Right renal pelvis (tissue), 4 donors: Measurements from ENCODE around the gene SYNPR. TPM values are rescaled to one million over a fixed set of nuclear protein-coding genes. Genes with fewer than 3 reads are reported as not detected.
"Not testable (repeated sequence)": the region's sequence is repeated elsewhere in the genome, so short reads cannot be mapped to it uniquely, and the experiment has no call there.

Experiments
- DNase-seq, 4 donors: peaks; one replicate each; pipeline ENCODE4 v3.0.0-alpha.2; 2013; ENCODE audit warnings: low read depth in 4 of 4, low spot score in 3 of 4, missing footprints in 1 of 4
- polyA plus RNA-seq, 4 donors: library from polyadenylated mRNA; unstranded; fragments of 120-200 nt; gene quantifications; one replicate each; pipeline ENCODE4 v1.2.1, GENCODE V29; 2013; ENCODE audit not compliant: insufficient read length in 4 of 4

The SYNPR gene
- polyA plus RNA-seq, 4 donors, result 0.10 to 0.12 TPM; not detected in 2

GRCh38 chr3:63607716-63608115 lies 329.6 kb downstream of the SYNPR start:
- DNase-seq, result no peak

- DNase-seq, result no peak
Measured at GRCh38 chr3:63609408-63609807, 331.3 kb downstream of the SYNPR start.

- DNase-seq, result no peak
Measured at GRCh38 chr3:63609834-63610233, 331.7 kb downstream of the SYNPR start.

- no peak for DNase-seq
Measured at GRCh38 chr3:63611382-63611781, 333.3 kb downstream of the SYNPR start.

GRCh38 chr3:63613561-63613960 lies 335.5 kb downstream of the SYNPR start:
- DNase-seq, result no peak

- no peak for DNase-seq
Measured at GRCh38 chr3:63617391-63617790, 339.3 kb downstream of the SYNPR start.

GRCh38 chr3:63624941-63625560 lies 346.9 kb downstream of the SYNPR start:
- DNase-seq, result no peak

GRCh38 chr3:63631670-63632069 lies 353.6 kb downstream of the SYNPR start:
- no peak for DNase-seq

GRCh38 chr3:63635186-63635585 lies 357.1 kb downstream of the SYNPR start:
- DNase-seq, result no peak

GRCh38 chr3:63639806-63640205 lies 361.7 kb downstream of the SYNPR start:
- DNase-seq, result no peak

GRCh38 chr3:63642488-63642887 lies 364.4 kb downstream of the SYNPR start:
- no peak for DNase-seq

GRCh38 chr3:63644212-63644797 lies 366.2 kb downstream of the SYNPR start:
- DNase-seq, result no peak

- DNase-seq, result not testable (repeated sequence)
Measured at GRCh38 chr3:63644928-63645781, 367.0 kb downstream of the SYNPR start.

GRCh38 chr3:63652066-63652725 lies 374.1 kb downstream of the SYNPR start, which contains the start of gene SNTN:
Gene SNTN (plus strand): TSS chr3:63652675. CDS start chr3:63652688, 13 bp downstream.
- no peak for DNase-seq

GRCh38 chr3:63654211-63654610 lies 376.1 kb downstream of the SYNPR start:
- no peak for DNase-seq

GRCh38 chr3:63654931-63655330 lies 376.8 kb downstream of the SYNPR start:
- DNase-seq, result no peak

GRCh38 chr3:63655519-63655918 lies 377.4 kb downstream of the SYNPR start:
- no peak for DNase-seq

- no peak for DNase-seq
Measured at GRCh38 chr3:63656786-63657185, 378.7 kb downstream of the SYNPR start.

GRCh38 chr3:63661242-63661641 lies 383.1 kb downstream of the SYNPR start:
- DNase-seq, result no peak

- DNase-seq, result no peak
Measured at GRCh38 chr3:63662011-63662410, 383.9 kb downstream of the SYNPR start.

GRCh38 chr3:63662500-63662899 lies 384.4 kb downstream of the SYNPR start:
- no peak for DNase-seq
